NK-92 (cell line): ENCODE results near the gene SOX18.
"Not testable (repeated sequence)": the region's sequence is repeated elsewhere in the genome, so short reads cannot be mapped to it uniquely, and the experiment has no call there.

Experiments
- DNase-seq: peaks from one replicate; lab custom pipeline; 2025; ENCODE audit not compliant: unreplicated experiment; lab: John Stamatoyannopoulos, UW

SOX18 gene

DNA sequence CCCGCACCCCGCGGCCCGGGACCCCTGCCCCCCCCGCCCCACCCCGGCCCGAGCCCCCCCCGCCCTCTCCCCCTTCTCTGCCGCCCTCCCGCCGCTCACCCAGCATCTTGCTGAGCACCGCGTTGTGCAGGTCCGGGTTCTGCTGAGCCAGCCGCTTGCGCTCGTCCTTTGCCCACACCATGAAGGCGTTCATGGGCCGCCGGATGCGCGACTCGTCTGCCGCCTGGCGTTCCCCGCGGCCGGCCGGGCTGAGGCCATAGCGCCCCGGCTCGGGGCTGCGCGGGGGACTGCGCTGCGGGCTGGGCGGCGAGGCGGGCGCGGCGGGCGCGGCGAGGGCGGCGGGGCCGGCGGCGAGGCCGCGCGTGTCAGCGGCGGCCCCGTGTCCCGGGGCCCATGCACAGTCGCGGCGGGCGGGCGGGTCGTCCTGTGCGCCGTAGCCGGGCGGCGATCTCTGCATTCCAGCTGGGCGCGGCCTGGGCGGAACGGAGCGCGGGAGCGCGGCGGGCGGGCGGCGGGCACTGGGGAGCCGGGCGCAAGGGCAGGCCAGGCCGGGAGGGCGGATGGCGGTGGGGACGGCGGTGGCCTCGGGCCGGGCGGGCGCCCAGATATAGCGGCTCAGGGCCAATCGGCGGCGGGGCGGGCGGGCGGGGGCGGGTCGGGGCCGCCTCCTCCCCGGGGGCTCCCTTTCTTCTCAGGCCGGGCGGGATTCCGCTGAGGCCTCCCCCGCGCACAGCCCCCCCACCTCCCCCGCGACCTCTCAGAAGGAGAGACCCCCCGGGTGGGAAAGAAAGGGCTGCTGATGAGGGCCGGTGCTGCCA lies at the start of gene SOX18:
Gene SOX18 (minus strand): TSS at position 580 of the 818 bp plus-strand sequence. CDS start 123 bp downstream, at position 457.
- no peak for DNase-seq

DNA sequence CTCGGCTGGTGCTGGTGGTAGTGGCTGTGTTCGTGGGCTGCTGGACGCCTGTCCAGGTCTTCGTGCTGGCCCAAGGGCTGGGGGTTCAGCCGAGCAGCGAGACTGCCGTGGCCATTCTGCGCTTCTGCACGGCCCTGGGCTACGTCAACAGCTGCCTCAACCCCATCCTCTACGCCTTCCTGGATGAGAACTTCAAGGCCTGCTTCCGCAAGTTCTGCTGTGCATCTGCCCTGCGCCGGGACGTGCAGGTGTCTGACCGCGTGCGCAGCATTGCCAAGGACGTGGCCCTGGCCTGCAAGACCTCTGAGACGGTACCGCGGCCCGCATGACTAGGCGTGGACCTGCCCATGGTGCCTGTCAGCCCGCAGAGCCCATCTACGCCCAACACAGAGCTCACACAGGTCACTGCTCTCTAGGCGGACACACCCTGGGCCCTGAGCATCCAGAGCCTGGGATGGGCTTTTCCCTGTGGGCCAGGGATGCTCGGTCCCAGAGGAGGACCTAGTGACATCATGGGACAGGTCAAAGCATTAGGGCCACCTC lies 49.1 kb upstream of the SOX18 start:
- no peak for DNase-seq

DNA sequence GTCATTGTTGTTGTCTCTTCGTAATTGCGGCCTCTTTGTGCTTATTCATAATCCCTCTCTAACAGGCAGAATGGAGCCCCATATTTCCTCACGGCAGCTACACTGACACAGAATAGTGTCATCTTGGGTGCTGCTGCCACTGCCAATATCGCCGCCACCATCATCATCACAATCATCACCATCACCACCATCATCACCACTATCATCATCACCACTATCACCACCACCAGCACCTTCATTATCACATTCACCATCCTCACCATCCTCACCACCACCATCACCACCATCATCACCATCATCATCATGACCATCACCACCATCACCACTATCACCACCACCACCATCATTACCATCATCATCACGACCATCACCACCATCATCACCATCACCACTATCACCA lies 47.1 kb upstream of the SOX18 start:
- DNase-seq: no peak

DNA sequence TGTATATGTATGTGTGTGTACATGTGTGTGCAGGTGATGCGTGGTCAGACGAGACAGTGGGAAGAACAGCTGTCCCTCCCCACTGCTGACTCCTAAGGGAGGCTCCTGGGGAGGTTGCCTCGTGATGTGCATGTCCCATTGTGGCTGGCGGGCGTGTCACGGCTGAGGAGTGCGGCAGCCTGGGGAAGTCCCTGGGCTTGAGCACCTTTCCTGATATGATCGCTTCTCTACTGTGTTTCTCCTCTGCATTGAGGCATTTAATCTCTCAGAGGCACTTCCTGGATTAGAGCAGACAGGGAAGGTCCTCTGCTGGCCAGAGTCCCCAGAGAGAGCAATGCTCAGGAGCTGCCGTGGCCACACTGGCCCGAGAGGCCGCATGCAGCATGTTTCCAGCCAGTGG lies 46.5 kb upstream of the SOX18 start:
- no peak for DNase-seq

DNA sequence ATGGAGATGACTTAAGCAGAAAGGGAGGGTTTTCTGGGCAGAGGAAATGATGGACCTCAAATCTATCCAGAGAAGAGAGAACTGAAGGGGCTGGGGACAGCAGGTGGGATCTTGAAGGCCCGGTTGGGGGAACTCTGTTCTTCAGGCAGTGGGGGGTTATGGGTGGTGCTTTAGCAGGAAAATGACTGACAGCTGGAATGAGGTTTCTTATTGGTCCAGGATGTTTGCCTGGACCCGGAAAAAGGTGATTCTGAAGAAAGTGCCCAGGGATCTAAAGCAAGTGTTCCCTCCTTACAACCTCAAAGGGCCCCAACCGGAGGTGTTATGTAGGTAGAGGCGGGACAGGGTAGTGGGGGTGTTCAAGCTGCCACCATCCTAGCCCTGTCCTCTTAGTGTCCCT lies 46.0 kb upstream of the SOX18 start:
- DNase-seq: no peak

DNA sequence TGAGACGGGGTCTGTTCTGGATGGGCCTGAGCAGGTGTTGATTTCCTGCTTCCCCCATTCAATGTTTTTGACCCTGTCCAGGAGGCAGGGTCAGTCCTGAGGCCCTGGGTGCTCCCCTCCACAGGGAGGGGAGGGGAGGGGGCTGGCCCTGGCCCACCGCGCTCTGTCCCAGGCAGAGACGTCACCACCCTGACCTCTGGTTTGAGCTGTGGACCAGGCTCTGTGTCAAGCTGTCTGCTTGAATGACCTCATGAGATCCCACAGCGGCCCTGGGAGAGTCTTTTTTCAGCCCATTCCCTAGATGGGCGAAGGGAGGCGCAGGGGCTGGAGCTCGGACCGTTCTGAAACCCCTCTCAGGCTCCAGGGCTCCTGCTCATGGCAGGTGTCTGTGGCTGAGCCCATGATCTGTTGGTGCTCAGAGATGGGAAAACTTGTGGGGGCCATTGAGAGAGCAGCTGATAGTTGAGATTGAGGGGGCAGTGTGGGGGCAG lies 43.6 kb upstream of the SOX18 start:
- no peak for DNase-seq

DNA sequence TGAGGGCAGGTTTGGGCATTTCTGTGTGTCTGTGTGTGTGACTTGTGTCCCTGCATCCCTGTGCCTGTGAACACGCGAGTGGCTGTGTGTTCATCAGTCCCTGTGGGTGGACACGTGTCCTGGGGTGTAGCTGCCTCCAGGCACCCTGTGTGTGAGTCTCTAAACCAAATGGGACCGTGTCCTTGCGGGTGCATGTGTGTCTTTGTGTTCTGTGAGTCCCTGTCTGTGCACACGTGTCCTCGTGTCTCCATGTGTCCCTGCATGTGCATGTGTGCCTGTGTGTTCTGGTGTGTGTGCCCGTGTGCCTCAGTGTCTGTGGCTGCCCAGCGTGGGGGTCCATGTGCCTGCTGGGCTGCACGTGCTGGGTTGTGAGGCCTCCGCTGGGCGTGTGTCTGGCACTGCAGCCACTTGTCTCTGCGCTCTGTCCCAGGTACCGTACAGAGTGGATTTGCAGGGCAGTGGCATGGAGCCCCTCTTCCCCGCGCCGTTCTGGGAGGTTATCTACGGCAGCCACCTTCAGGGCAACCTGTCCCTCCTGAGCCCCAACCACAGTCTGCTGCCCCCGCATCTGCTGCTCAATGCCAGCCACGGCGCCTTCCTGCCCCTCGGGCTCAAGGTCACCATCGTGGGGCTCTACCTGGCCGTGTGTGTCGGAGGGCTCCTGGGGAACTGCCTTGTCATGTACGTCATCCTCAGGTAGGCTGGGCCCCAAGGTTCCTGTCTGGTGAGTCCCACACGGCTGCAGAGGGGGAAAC lies 43.0 kb upstream of the SOX18 start:
- no peak for DNase-seq

DNA sequence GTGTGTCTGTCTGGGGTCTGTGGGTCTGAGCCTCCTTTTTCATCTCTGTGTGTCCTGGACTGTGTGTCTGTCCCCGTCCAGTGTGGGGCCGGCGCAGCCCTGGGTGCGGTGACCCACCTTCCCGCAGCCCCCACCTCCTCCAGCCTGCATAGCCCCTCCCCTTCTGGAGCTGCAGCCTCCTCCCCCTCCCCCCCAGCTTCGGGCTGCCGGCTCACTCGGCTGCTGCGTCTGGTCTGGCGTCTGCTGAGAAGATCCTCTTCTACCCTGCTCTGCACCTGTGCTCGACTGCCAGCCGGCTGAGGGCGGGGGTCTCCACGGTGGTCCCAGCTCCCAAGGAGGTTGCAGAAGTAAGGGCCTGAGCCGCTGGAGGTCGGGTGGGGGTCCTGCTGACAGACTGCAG lies 42.3 kb upstream of the SOX18 start:
- no peak for DNase-seq

DNA sequence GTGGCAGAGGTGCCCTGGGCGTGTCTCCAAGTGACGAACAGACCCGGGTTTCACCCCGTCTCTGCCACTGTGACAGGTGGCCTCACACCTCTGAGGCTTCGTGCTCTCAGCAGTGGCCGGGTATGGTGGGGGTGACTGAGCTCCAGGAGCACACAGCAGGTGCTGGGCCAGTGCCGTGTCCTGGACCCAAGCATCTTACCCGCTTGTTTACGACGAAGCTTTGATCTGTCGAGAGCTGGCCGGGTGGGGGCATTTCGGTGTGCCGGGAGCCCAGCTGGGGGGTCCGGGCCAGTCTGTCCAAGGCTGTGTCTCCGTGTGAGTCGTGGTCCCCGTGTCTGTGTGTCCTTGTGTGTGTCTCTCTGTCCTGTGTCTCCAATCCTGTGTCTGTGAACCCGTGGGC lies 41.9 kb upstream of the SOX18 start:
- DNase-seq: no peak

DNA sequence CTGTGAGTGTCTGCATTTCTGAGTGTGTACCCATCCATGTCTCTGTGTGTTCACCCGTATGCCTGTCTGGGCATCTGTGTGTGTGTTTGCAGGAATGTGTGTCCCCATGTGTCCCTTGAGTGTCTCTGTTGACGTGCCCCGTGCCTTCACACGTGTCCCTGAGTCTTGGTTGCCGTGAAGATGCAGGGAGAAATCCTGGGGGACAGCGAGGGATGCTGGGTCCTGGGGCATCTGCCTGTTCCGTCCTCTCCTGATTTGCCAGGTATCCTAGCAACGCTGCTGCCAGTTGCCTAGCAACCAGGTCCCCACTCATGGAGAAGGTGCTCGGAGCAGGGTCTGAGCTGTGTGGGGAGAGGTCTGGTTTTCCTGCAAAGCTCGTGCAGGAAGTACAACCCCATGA lies 40.7 kb upstream of the SOX18 start:
- DNase-seq: no peak

DNA sequence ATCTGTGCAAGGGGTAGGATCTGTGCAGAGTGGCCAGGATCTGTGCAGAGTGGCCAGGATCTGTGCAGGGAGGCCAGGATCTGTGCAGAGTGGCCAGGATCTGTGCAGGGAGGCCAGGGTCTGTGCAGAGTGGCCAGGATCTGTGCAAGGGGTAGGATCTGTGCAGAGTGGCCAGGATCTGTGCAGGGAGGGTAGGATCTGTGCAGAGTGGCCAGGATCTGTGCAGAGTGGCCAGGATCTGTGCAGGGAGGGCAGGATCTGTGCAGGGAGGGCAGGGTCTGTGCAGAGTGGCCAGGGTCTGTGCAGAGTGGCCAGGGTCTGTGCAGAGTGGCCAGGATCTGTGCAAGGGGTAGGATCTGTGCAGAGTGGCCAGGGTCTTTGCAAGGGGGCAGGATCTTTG lies 39.1 kb upstream of the SOX18 start:
- DNase-seq: not testable (repeated sequence)

DNA sequence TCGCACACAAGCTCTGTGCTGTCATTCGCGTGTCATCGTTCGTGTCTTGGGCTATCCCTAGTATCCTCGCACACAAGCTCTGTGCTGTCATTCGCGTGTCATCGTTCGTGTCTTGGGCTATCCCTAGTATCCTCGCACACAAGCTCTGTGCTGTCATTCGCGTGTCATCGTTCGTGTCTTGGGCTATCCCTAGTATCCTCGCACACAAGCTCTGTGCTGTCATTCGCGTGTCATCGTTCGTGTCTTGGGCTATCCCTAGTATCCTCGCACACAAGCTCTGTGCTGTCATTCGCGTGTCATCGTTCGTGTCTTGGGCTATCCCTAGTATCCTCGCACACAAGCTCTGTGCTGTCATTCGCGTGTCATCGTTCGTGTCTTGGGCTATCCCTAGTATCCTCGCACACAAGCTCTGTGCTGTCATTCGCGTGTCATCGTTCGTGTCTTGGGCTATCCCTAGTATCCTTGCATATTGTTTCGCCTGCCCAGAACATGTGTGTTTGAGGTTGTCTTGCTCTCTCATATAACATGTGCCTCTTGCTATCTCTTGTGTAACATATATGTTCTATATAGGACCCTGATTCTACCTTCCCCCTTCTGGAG lies 37.9 kb upstream of the SOX18 start:
- DNase-seq: not testable (repeated sequence)

DNA sequence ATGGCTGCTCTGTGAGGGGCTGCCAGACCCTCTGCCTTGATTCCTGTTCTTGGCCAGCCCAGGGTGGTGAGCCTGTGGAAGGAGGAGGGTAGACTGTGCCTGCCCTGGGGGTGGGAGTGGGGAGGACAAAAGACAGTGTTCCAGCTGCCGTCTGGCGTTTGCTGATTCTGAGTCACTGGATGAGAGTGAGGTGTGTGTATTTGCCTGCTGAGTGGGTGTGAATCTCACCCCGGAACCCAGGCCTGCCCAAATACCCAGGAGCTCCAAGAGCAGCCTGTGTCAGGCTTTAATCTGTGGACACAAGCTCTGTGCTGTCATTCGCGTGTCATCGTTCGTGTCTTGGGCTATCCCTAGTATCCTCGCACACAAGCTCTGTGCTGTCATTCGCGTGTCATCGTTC lies 37.4 kb upstream of the SOX18 start:
- DNase-seq: no peak

DNA sequence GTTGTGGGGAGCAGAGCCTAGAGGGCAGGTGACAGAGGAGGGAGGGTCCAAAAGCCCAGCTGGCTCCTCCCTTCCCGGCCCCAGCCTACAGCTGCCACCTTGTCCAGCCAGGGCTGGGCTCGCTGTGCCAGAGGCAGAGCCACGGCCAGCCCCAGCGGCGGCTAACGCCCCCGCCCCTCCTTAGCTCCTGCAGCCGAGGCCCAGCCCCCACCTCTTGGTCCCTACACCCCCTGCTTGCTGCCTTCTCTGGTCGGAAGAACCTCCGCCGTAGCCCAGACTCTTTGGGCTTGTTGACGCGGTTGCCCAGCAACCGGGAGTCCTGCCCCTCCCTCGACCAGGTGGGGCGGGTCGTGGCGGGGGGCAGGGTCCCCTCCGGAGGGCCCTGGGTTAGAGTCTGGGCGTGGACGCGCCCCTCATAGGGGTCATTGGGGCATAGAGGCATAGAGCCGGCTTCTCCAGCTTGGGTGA lies 35.3 kb upstream of the SOX18 start:
- no peak for DNase-seq

DNA sequence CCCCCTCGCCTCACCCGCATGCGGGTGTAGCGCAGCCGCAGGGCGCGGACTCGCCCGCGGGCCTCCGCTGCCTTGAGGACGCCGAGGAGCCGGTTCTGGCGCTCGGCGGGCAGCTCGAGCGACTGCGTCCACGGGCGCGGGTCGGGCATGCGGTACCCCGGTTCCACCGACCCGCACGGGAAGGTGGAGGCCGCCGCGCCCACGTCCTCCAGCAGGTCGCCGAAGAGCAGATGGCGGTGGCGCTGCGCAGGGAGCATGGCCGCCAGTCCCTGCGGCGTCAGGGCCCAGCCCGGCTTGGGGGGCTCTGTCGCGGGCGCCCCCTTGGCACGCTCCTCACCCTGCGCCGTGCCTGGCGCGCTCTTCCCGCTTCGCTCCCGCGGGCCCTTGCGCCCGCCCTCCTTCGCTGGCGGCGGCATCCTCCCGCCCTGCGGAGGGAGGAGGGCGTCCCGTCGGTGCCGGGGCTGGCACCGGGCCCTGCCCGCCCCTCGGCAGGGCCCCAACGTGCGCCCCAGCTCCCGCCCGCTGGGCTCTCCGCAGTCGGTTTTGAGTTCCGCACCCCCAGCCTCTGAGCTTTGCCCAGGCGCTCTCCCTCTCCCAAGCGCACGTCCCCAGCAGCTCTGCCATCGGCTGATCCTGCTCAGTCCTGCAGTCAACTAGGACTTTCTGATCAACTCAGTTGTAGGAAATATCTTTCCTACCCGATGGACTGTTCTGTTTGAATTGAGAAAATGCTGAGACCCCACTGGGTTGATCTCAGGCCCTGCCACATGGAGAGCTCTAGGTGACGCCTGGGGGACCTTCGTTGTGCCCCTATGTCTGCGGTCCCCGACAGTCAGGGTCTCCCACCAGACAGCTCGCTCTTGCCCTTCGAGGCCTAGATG lies 34.6 kb upstream of the SOX18 start, which contains the start of gene LKAAEAR1:
Gene LKAAEAR1 (minus strand): TSS at position 595 of the 881 bp plus-strand sequence. CDS start 179 bp downstream, at position 416.
- DNase-seq: no peak

DNA sequence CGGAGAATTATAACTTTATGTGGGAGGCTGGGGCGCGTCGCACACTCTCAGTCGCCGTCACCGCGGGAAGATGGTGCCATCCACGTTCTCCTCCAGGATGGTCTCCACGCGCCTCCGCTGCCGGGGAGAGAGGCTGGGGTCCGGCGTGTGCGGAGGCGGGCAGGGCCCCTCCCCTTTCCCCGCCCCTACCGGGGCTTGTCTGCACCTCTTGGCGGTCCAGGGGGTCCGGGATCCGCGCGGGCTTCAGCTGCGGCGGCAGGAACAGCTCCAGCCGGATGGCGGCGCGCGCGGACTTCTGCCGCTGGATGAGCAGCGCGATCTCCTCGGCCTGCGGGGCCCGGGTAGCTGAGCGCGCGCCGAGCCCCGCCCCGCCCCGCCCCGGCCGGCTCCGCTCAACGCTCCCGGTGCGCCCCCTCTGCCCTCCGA lies 34.0 kb upstream of the SOX18 start:
- no peak for DNase-seq

DNA sequence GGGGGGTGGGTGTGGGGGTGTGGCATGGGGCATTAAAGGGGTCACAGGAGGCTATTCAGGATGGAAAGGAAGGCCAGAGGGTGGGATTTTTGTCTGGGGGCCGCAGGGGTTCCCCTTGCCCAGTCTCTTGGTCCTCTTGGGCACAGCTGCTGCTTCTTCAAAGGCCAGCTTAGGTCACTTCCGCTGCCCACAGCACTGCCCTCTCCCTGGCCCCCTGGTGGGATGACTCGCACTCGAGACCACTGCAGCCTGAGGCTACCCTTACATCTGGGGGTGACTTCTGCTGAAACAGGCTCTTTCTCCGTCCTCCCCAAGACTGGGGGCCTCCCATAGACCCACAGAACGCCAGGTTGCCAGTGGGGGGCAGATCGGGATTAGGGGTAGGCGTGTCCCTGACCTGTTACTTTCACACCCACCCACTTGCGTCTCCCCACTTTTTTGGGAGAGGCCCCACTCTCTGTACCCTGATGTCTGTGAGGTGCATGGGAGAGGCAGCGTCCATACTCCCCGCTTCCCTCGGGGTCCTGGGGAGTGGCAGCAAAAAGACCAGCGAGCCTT lies 33.5 kb upstream of the SOX18 start:
- DNase-seq: no peak

DNA sequence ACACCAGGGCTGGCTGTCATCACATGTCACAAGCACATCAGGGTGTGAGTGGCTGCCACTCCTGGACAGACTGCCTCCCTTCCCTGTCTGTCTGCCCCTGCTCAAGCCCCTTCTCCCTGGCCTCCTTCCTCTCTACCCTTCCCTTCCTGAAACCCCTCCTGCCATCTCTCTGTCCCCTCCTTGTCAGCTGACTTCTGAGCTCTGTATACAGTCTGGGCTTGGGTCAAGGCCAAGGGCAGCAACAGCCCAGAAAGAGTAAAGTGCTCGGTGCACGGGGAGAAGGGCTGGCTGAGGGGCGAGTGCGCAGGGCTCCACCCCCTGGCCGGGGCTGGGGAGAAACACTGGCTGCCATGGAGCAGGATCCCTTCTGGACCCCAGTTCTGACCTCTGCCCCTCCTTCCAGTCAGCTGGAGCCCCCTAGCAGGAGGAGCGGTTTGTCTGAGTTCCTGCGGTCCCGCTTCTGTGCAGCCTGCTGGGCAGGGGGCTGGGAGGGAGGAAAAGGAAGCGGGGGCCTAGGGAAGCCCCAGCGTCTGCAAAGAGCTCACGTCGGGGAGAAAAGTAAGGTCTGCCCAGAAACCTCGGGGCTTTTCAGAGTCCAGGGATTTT lies 32.8 kb upstream of the SOX18 start:
- DNase-seq: no peak

DNA sequence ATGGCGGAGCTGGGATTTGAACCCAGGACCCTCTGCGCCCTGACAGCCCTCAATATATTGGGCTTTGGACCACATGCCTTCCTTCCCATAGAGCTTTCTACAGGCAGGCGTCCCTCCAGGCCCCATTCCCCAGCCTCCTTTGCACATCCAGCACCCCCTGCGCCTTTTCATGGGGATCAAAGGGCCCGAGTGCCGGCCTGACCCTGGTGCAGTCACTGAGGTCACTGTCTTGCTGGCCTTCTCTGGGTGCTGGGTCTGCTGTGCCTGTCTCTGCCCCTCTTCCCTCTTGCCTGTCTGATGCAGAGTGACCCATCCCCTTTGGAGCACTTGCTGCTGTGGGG lies 32.2 kb upstream of the SOX18 start:
- DNase-seq: no peak
